ENCODE results near the gene TLL1. TPM values are rescaled to one million over a fixed set of nuclear protein-coding genes. Genes with fewer than 3 reads are reported as not detected.

Gene TLL1
- total RNA-seq, 1 experiment from 2014 or later: 5.0 TPM

DNA sequence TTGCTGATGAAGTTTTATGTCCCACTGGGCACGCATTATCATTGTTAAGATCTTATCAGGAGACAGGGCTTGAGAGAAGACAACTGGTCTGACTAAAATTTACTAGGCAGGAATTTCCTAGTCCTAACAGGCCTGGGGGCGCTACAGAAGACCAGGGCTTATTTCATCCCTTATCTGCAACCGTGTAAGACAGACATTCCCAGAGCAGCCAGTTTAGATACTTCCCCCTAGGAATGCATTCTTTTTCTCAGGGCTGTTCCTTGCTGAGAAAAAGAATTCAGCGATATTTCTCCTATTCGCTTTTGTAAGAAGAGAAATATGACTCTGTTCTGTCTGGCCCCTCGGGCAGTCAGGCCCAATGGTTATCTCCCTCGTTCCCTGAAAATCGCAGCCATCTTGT lies 93.8 kb downstream of the TLL1 start:
- Histone ChIP-seq H3K27ac (ENCODE audit: low read length) (no peak overlapping the region), H3K9me2 (replicated peaks; ENCODE audit: low read length) (no peaks in the 10 kb centered on the region), H3K79me2 (ENCODE audit: low read length) (no peaks in the 10 kb centered on the region), H3K4me1 (ENCODE audit: insufficient read depth, low read length) (peaks cover 22% of the 10 kb centered on the region), H2AFZ (ENCODE audit: low read length) (no peak overlapping the region), H3K9ac (ENCODE audit: low read length) (no peak overlapping the region), H3K4me3 (ENCODE audit: low read length) (no peak overlapping the region), H3K4me2 (ENCODE audit: low read length) (no peak overlapping the region), H3K9me3 (ENCODE audit: low read length) (no peaks in the 10 kb centered on the region), H4K20me1 (ENCODE audit: low read length) (no peaks in the 10 kb centered on the region), H3K27me3 (ENCODE audit: low read length) (no peaks in the 10 kb centered on the region), H3K36me3 (ENCODE audit: low read depth, low read length) (no peaks in the 10 kb centered on the region; the same call in 1 of the 2 replicates), H3F3A (ENCODE audit: low read length, unreplicated experiment) (no peaks in the 10 kb centered on the region)
- BruUV-seq (replicated peaks): no TSS peak
- ChIA-PET POLR2A (ENCODE audit: unreplicated experiment) (no interaction called here), CTCF (no interaction called here)
- ATAC-seq (no peak), DNase-seq (no peak)
- intact Hi-C loops (cut with micrococcal nuclease): no loop called here
- TF ChIP-seq, protein P1, sequence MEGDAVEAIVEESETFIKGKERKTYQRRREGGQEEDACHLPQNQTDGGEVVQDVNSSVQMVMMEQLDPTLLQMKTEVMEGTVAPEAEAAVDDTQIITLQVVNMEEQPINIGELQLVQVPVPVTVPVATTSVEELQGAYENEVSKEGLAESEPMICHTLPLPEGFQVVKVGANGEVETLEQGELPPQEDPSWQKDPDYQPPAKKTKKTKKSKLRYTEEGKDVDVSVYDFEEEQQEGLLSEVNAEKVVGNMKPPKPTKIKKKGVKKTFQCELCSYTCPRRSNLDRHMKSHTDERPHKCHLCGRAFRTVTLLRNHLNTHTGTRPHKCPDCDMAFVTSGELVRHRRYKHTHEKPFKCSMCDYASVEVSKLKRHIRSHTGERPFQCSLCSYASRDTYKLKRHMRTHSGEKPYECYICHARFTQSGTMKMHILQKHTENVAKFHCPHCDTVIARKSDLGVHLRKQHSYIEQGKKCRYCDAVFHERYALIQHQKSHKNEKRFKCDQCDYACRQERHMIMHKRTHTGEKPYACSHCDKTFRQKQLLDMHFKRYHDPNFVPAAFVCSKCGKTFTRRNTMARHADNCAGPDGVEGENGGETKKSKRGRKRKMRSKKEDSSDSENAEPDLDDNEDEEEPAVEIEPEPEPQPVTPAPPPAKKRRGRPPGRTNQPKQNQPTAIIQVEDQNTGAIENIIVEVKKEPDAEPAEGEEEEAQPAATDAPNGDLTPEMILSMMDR (conservative IDR thresholded peaks at IDR 0.05; ENCODE audit: low read depth, low read length): no peak

DNA sequence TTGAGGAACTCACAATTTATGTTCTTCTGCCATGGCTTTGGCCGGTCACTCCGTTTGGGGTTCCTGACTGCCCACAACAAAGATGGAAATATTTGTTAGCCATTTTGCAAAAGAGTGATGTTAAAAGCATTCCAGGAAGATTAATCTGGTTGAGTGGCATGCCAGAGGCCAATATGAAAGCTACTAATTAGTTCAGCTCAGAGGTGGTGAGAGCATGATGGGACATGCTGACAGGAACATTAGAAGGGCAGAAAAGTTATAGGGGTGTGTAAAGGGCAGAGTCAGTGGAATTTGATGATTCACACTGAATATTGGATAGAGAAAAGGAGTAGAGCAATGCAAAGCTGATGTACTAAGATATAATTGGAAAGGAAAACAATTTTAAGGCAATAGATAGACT lies 94.4 kb downstream of the TLL1 start:
- Histone ChIP-seq H3K9me3 (ENCODE audit: low read length) (no peaks in the 10 kb centered on the region), H4K20me1 (ENCODE audit: low read length) (no peaks in the 10 kb centered on the region), H3K9ac (ENCODE audit: low read length) (no peak overlapping the region), H3K27ac (ENCODE audit: low read length) (no peak overlapping the region), H3F3A (ENCODE audit: low read length, unreplicated experiment) (no peaks in the 10 kb centered on the region), H3K4me3 (ENCODE audit: low read length) (no peak overlapping the region), H3K27me3 (ENCODE audit: low read length) (no peaks in the 10 kb centered on the region), H2AFZ (ENCODE audit: low read length) (no peak overlapping the region), H3K4me2 (ENCODE audit: low read length) (no peak overlapping the region), H3K36me3 (ENCODE audit: low read depth, low read length) (no peaks in the 10 kb centered on the region; the same call in 1 of the 2 replicates), H3K79me2 (ENCODE audit: low read length) (no peaks in the 10 kb centered on the region), H3K4me1 (ENCODE audit: insufficient read depth, low read length) (peaks cover 27% of the 10 kb centered on the region), H3K9me2 (replicated peaks; ENCODE audit: low read length) (no peaks in the 10 kb centered on the region)
- TF ChIP-seq EZH2 (IDR thresholded peaks at IDR 0.05; ENCODE audit: low read length, unreplicated experiment) (no peak), EZH2phosphoT487 (IDR thresholded peaks at IDR 0.05; ENCODE audit: borderline replicate concordance, low read length) (no peak)
- TF ChIP-seq, protein P1 (conservative IDR thresholded peaks at IDR 0.05; ENCODE audit: low read depth, low read length): no peak
- BruUV-seq (replicated peaks): no TSS peak
- intact Hi-C loops (cut with micrococcal nuclease): no loop called here
- ChIA-PET CTCF (no interaction called here), POLR2A (ENCODE audit: unreplicated experiment) (no interaction called here)
- DNase-seq: no peak
- ATAC-seq: no peak

DNA sequence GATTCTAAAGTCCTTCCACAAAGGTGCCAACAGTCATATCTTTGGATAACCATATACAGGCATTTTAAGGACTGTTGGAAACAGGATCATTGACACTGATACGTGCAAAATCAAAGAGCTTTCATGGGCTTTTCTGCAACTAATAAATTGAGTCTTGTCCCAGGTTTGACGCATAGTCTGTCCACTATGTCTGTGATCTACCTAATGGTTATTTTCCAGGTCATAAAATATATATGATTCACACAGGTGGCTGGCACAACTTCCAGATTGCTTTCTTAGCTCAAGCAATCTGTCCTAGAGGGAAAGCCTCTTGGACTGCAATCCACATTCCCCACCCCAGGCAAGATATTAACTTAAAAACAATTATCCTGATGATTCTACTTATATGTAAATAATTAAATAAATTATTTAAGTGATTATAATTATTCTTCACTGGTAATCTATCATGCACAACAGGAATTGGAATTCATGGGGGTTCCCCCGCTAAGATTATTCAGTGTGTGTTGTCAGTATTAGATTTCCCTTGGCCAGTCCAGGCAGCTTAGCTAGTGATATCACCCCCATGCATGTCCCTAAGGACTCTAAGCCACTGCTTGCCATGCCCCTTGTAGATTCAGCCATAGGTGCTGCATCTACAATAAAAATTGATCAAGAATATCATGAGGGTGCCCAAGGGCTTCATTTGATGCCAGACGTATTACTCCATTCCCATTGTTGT lies 97.8 kb downstream of the TLL1 start:
- peak; percentile 85 for DNase-seq
- peak overlapping the region; percentile 89 for H3K27ac ChIP-seq (ENCODE audit: low read length)
- ATAC-seq: peak; percentile 72
- peak overlapping the region; percentile 75 for H3K4me2 ChIP-seq (ENCODE audit: low read length)
- BruUV-seq (replicated peaks): no TSS peak
- intact Hi-C loops (cut with micrococcal nuclease): loop anchor here (5.0 kb wide), 1 partner anchor 41 kb away; no protein-coding TSS in a partner anchor
- ChIA-PET CTCF (no interaction called here), POLR2A (ENCODE audit: unreplicated experiment) (no interaction called here)
- no peaks in the 10 kb centered on the region for H3K79me2 ChIP-seq (ENCODE audit: low read length)
- H3K9me3 ChIP-seq (ENCODE audit: low read length): no peaks in the 10 kb centered on the region
- H3K9ac ChIP-seq (ENCODE audit: low read length): peak overlapping the region; percentile 55
- H3K27me3 ChIP-seq (ENCODE audit: low read length): no peaks in the 10 kb centered on the region
- no peak overlapping the region for H2AFZ ChIP-seq (ENCODE audit: low read length)
- TF ChIP-seq EZH2 (IDR thresholded peaks at IDR 0.05; ENCODE audit: low read length, unreplicated experiment) (no peak), EZH2phosphoT487 (IDR thresholded peaks at IDR 0.05; ENCODE audit: borderline replicate concordance, low read length) (no peak)
- TF ChIP-seq, protein P1 (conservative IDR thresholded peaks at IDR 0.05; ENCODE audit: low read depth, low read length): no peak
- no peaks in the 10 kb centered on the region for H4K20me1 ChIP-seq (ENCODE audit: low read length)
- peaks cover 34% of the 10 kb centered on the region for H3K4me1 ChIP-seq (ENCODE audit: insufficient read depth, low read length)
- no peaks in the 10 kb centered on the region for H3K9me2 ChIP-seq (replicated peaks; ENCODE audit: low read length)
- no peaks in the 10 kb centered on the region for H3F3A ChIP-seq (ENCODE audit: low read length, unreplicated experiment)
- H3K4me3 ChIP-seq (ENCODE audit: low read length): no peak overlapping the region
- H3K36me3 ChIP-seq (ENCODE audit: low read depth, low read length): no peaks in the 10 kb centered on the region; the same call in 1 of the 2 replicates
